HL-60/S4 (cell line): ENCODE results near the gene RAD51B.

ENCODE experiments used
- in situ Hi-C: fragments of 300-500 bp; cut with MboI; formaldehyde crosslinking; loops from 2 replicates; pipeline ENCODE4 v1.14.3; 2022; ENCODE audit warnings: low sequenced_read_pairs

Gene RAD51B

GRCh38 chr14:68367536-68367935, 548.0 kb downstream of the RAD51B start:
- in situ Hi-C loops: no loop called here

GRCh38 chr14:68368850-68369249, 549.3 kb downstream of the RAD51B start:
- in situ Hi-C loops: no loop called here

- in situ Hi-C loops: no loop called here
Observed at GRCh38 chr14:68369281-68370056, 549.9 kb downstream of the RAD51B start.

- in situ Hi-C loops: no loop called here
Observed at GRCh38 chr14:68370057-68370360, 550.4 kb downstream of the RAD51B start.

- in situ Hi-C loops: no loop called here
Observed at GRCh38 chr14:68372368-68372767, 552.8 kb downstream of the RAD51B start.

GRCh38 chr14:68373124-68373646, 553.6 kb downstream of the RAD51B start:
- in situ Hi-C loops: no loop called here

- in situ Hi-C loops: no loop called here
Observed at GRCh38 chr14:68373847-68374444, 554.4 kb downstream of the RAD51B start.

- in situ Hi-C loops: no loop called here
Observed at GRCh38 chr14:68374682-68375081, 555.1 kb downstream of the RAD51B start.

GRCh38 chr14:68375376-68375775, 555.8 kb downstream of the RAD51B start:
- in situ Hi-C loops: no loop called here

GRCh38 chr14:68376067-68376779, 556.6 kb downstream of the RAD51B start:
- in situ Hi-C loops: no loop called here

GRCh38 chr14:68377006-68377405, 557.4 kb downstream of the RAD51B start:
- in situ Hi-C loops: no loop called here

- in situ Hi-C loops: no loop called here
Observed at GRCh38 chr14:68377459-68377858, 557.9 kb downstream of the RAD51B start.

GRCh38 chr14:68379510-68380328, 560.1 kb downstream of the RAD51B start:
- in situ Hi-C loops: no loop called here

- in situ Hi-C loops: no loop called here
Observed at GRCh38 chr14:68380329-68380741, 560.8 kb downstream of the RAD51B start.

- in situ Hi-C loops: no loop called here
Observed at GRCh38 chr14:68384335-68384734, 564.8 kb downstream of the RAD51B start.

GRCh38 chr14:68384881-68385280, 565.3 kb downstream of the RAD51B start:
- in situ Hi-C loops: no loop called here

- in situ Hi-C loops: no loop called here
Observed at GRCh38 chr14:68386446-68386845, 566.9 kb downstream of the RAD51B start.

- in situ Hi-C loops: no loop called here
Observed at GRCh38 chr14:68386950-68387779, 567.6 kb downstream of the RAD51B start.

GRCh38 chr14:68389943-68390342, 570.4 kb downstream of the RAD51B start:
- in situ Hi-C loops: no loop called here

GRCh38 chr14:68390741-68391140, 571.2 kb downstream of the RAD51B start:
- in situ Hi-C loops: no loop called here
